ENCODE results near the gene ACP2.
A peak's percentile ranks its signal among the peaks of the same experiment; 100 is the strongest.

ACP2 gene

GRCh38 chr11:47268448-47269001 lies 19.9 kb upstream of the ACP2 start:
- DNase-seq = no peak

- no peak for DNase-seq
Observed at GRCh38 chr11:47267876-47268275, 19.3 kb upstream of the ACP2 start.

GRCh38 chr11:47264521-47264920 lies 15.9 kb upstream of the ACP2 start:
- no peak for DNase-seq

- DNase-seq = no peak
Observed at GRCh38 chr11:47264119-47264518, 15.5 kb upstream of the ACP2 start.

GRCh38 chr11:47261291-47261800 lies 12.7 kb upstream of the ACP2 start:
- no peak for DNase-seq

GRCh38 chr11:47260366-47260765 lies 11.8 kb upstream of the ACP2 start:
- no peak for DNase-seq

GRCh38 chr11:47259232-47259977 lies 10.8 kb upstream of the ACP2 start:
- peak; percentile 46 to 57 for DNase-seq

GRCh38 chr11:47258317-47258902 lies 9.8 kb upstream of the ACP2 start:
- no peak for DNase-seq

- DNase-seq = peak; percentile 75 to 92
Observed at GRCh38 chr11:47257517-47258316, 9.1 kb upstream of the ACP2 start, which contains the start of gene NR1H3. TSS of gene NR1H3 (plus strand) at chr11:47257996. CDS start at chr11:47259217, 1,221 bp downstream.

GRCh38 chr11:47257177-47257516 lies 8.5 kb upstream of the ACP2 start:
- no peak for DNase-seq

GRCh38 chr11:47256374-47256773 lies 7.8 kb upstream of the ACP2 start:
- no peak for DNase-seq

- peak; percentile 85 to 93 for DNase-seq
Observed at GRCh38 chr11:47254386-47254785, 5.8 kb upstream of the ACP2 start.

- no peak for DNase-seq
Observed at GRCh38 chr11:47253660-47254059, 5.0 kb upstream of the ACP2 start.

- no peak for DNase-seq
Observed at GRCh38 chr11:47251751-47252150, 3.1 kb upstream of the ACP2 start.

GRCh38 chr11:47249378-47249715 lies 733 bp upstream of the ACP2 start:
- no peak for DNase-seq

- peak in 1 of 2 donors; percentile 40 for DNase-seq
Observed at GRCh38 chr11:47248304-47248663, 330 bp downstream of the ACP2 start.

- DNase-seq = no peak
Observed at GRCh38 chr11:47247502-47247901, 1.1 kb downstream of the ACP2 start.

- no peak for DNase-seq
Observed at GRCh38 chr11:47245611-47246357, 2.8 kb downstream of the ACP2 start.

GRCh38 chr11:47244448-47245350 lies 3.9 kb downstream of the ACP2 start:
- DNase-seq = peak; percentile 83 to 90

- no peak for DNase-seq
Observed at GRCh38 chr11:47243454-47243853, 5.2 kb downstream of the ACP2 start.

- DNase-seq = no peak
Observed at GRCh38 chr11:47242596-47243192, 5.9 kb downstream of the ACP2 start.
